Body of pancreas (tissue), 4 donors: ENCODE results near the gene DENND2A. TPM values are rescaled to one million over a fixed set of nuclear protein-coding genes. Genes with fewer than 3 reads are reported as not detected.

Experiments
- ATAC-seq: fragments of 150-250 bp; one replicate; pipeline ENCODE4 v1.9.1; 2016
- DNase-seq, 4 donors: peaks; one replicate each; pipeline ENCODE4 v3.0.0-alpha.2; 2019
- H3K27ac ChIP-seq, 4 donors: fragments of 200-600 bp; sonication (generic); 1 replicate in 3 of 4; 2 replicates in 1 of 4; pipeline versions ENCODE4 v1.5.1 to v1.6.1; 2016 to 2019; ENCODE audit warnings: mild to moderate bottlenecking in 1 of 4, mixed read lengths in 1 of 4, moderate library complexity in 1 of 4
- H3K27me3 ChIP-seq, 2 donors: fragments of 200-600 bp; sonication (generic); one replicate each; pipeline ENCODE4 v1.6.0; 2016; ENCODE audit warnings: mild to moderate bottlenecking in 1 of 2
- H3K36me3 ChIP-seq, 2 donors: fragments of 200-600 bp; sonication (generic); replicated peaks in 1 of 2; 2 replicates each; pipeline ENCODE4 v1.5.1; 2016; ENCODE audit warnings: low read depth in 2 of 2; ENCODE audit not compliant: insufficient read depth in 1 of 2
- H3K4me1 ChIP-seq: fragments of 200-600 bp; sonication (generic); one replicate; pipeline ENCODE4 v1.6.0; 2016
- H3K4me3 ChIP-seq, 2 donors: fragments of 200-600 bp; sonication (generic); 1 replicate in 1 of 2; 2 replicates in 1 of 2; pipeline ENCODE4 v1.5.1; 2016 to 2019
- H3K9me3 ChIP-seq, 3 donors: fragments of 200-600 bp; sonication (generic); 1 replicate in 2 of 3; 2 replicates in 1 of 3; pipeline ENCODE4 v1.5.1; 2016
- CTCF ChIP-seq, 7 experiments: fragments of 450-650 bp in 4 of 7; fragments of 200-600 bp in 3 of 7; sonication (generic) in 3 of 7; IDR thresholded peaks; one replicate each; pipeline ENCODE4 v1.5.1; 2016 to 2019; ENCODE audit warnings: antibody characterized with exemption in 7 of 7
- POLR2A ChIP-seq, 3 donors: fragments of 450-650 bp; IDR thresholded peaks; one replicate each; pipeline ENCODE4 v1.6.1; 2016; ENCODE audit warnings: antibody characterized with exemption in 3 of 3, mild to moderate bottlenecking in 2 of 3
- whole genome bisulfite sequencing, 2 donors: methylation state at CpG; one replicate each; pipeline ENCODE4 v1.1.5; 2017; 5-methylcytosine and 5-hydroxymethylcytosine counted together
- intact Hi-C: fragments of 100-400 bp; cut with DNase I; formaldehyde crosslinking; loops from one replicate; pipeline ENCODE4 v1.15.1; 2023
- total RNA-seq, 2 donors: library from RNA; depleted of rRNA; stranded (reverse); fragments of >200 nt; gene quantifications; one replicate each; pipeline ENCODE4 v1.1.0, GENCODE V29; 2016

Gene DENND2A, protein sequence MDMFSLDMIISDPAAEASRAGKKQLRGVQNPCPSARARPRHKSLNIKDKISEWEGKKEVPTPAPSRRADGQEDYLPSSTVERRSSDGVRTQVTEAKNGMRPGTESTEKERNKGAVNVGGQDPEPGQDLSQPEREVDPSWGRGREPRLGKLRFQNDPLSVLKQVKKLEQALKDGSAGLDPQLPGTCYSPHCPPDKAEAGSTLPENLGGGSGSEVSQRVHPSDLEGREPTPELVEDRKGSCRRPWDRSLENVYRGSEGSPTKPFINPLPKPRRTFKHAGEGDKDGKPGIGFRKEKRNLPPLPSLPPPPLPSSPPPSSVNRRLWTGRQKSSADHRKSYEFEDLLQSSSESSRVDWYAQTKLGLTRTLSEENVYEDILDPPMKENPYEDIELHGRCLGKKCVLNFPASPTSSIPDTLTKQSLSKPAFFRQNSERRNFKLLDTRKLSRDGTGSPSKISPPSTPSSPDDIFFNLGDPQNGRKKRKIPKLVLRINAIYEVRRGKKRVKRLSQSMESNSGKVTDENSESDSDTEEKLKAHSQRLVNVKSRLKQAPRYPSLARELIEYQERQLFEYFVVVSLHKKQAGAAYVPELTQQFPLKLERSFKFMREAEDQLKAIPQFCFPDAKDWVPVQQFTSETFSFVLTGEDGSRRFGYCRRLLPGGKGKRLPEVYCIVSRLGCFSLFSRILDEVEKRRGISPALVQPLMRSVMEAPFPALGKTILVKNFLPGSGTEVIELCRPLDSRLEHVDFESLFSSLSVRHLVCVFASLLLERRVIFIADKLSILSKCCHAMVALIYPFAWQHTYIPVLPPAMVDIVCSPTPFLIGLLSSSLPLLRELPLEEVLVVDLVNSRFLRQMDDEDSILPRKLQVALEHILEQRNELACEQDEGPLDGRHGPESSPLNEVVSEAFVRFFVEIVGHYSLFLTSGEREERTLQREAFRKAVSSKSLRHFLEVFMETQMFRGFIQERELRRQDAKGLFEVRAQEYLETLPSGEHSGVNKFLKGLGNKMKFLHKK
- total RNA-seq: 1 to 10 TPM; 2.6 to 7.3 TPM

- 28 to 49% methylated on average over 22 to 39 of the region's 78 CpGs for WGBS, 2 donors
- H3K27ac ChIP-seq: peak within 1 kb of the TSS in 2 of 4 donors; percentile 18 to 54
- intact Hi-C loops: no loop called here
Observed at GRCh38 chr7:140640727-140641523, at the start of gene DENND2A. Gene DENND2A (minus strand): TSS chr7:140640813. CDS start chr7:140602397, 38,416 bp downstream.

GRCh38 chr7:140689199-140690152 is 48.9 kb upstream of the DENND2A start:
- Histone ChIP-seq H3K4me1 (no peaks in the 10 kb centered on the region), H3K27me3 (no peaks in the 10 kb centered on the region), H3K4me3 (no peak overlapping the region), H3K9me3 (no peaks in the 10 kb centered on the region), H3K36me3 (peaks cover 0 to 3% of the 10 kb centered on the region in 2 donors), H3K27ac (no peak overlapping the region)
- no peak for ATAC-seq
- DNase-seq: no peak
- WGBS, 2 donors: 86 to 91% methylated on average over 16 of the region's 16 CpGs
- intact Hi-C loops: no loop called here
- TF ChIP-seq POLR2A (IDR thresholded peaks at IDR 0.05) (no peak), CTCF (IDR thresholded peaks at IDR 0.05) (no peak)

More at GRCh38 chr7:140640727-140641523, at the start of gene DENND2A:
- TF ChIP-seq CTCF (IDR thresholded peaks at IDR 0.05): no peak
- TF ChIP-seq POLR2A (IDR thresholded peaks at IDR 0.05): no peak
- Histone ChIP-seq H3K4me1 (peaks cover 5% of the 10 kb centered on the region), H3K36me3 (no peaks in the 10 kb centered on the region), H3K9me3 (no peaks in the 10 kb centered on the region), H3K27me3 (no peaks in the 10 kb centered on the region), H3K4me3 (no peak within 1 kb of the TSS)
- peak; percentile 47 to 74 (median 62) for DNase-seq
- ATAC-seq: peak; percentile 64

DNA sequence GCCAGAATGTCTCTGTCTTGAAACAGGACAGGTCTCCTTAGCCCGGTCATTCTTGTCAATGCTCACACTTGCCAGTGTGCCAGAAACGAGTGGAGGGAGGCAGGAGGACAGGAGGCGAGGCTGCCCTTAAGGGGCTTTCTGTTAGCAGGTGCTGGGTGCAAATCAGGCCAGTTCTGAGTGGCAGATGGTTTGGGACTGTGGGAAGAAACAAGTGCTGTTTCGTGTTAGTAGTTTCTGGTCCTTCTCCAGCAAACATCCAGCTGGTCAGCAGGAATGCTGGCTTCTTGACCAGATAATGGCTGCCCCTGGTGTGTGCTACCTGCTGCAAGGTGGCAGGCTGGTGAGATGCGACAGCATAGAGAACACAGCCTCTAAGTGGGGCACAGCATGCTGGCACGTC is 47.7 kb upstream of the DENND2A start:
- no peak overlapping the region for H3K4me3 ChIP-seq
- WGBS, 2 donors: 78 to 92% methylated on average over 5 to 6 of the region's 6 CpGs
- H3K4me1 ChIP-seq: no peaks in the 10 kb centered on the region
- ATAC-seq (no peak), DNase-seq (no peak)
- intact Hi-C loops: no loop called here
- TF ChIP-seq CTCF (IDR thresholded peaks at IDR 0.05) (no peak), POLR2A (IDR thresholded peaks at IDR 0.05) (no peak)
- H3K9me3 ChIP-seq: no peaks in the 10 kb centered on the region
- H3K27me3 ChIP-seq: no peaks in the 10 kb centered on the region
- H3K36me3 ChIP-seq: peaks cover 0 to 3% of the 10 kb centered on the region in 2 donors
- no peak overlapping the region for H3K27ac ChIP-seq

DNA sequence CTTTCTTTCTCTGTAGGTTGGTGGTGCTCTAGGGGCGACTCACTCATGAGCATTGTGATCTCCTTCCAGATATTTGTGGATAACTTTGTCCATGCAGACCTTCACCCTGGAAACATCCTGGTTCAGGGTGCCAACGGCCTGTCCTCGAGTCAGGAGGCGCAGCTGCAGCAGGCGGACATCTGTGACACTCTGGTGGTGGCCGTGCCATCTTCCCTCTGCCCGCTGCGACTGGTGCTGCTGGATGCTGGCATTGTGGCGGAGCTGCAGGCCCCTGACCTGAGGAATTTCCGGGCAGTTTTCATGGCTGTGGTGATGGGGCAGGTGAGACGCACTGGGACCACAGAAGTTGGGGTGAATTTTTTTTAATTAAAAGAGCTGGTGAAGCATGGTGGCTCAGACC is 46.3 kb upstream of the DENND2A start:
- intact Hi-C loops: no loop called here
- TF ChIP-seq POLR2A (IDR thresholded peaks at IDR 0.05) (no peak), CTCF (IDR thresholded peaks at IDR 0.05) (no peak)
- Histone ChIP-seq H3K27me3 (no peaks in the 10 kb centered on the region), H3K4me1 (no peaks in the 10 kb centered on the region), H3K27ac (no peak overlapping the region), H3K36me3 (peaks cover 0 to 3% of the 10 kb centered on the region in 2 donors), H3K4me3 (no peak overlapping the region), H3K9me3 (no peaks in the 10 kb centered on the region)
- ATAC-seq (no peak), DNase-seq (no peak)
- 79 to 90% methylated on average over 4 to 11 of the region's 11 CpGs for WGBS, 2 donors
